Suprapubic skin (tissue), 3 donors: ENCODE data around the gene ATP9B.

Source experiments
- CTCF ChIP-seq, 2 donors: fragments of 200-600 bp in 1 of 2; fragments of 450-650 bp in 1 of 2; sonication (generic) in 1 of 2; IDR thresholded peaks; one replicate each; pipeline ENCODE4 v1.5.1; 2016 to 2019; ENCODE audit warnings: antibody characterized with exemption in 2 of 2, mild to moderate bottlenecking in 1 of 2, moderate library complexity in 1 of 2
- POLR2AphosphoS5 ChIP-seq, 3 donors: sonication (generic); formaldehyde crosslinking; IDR thresholded peaks; one replicate each; pipeline ENCODE4 v1.6.1; 2017; ENCODE audit warnings: antibody characterized with exemption in 3 of 3

- TF ChIP-seq CTCF (IDR thresholded peaks at IDR 0.05), result no peak
- TF ChIP-seq POLR2AphosphoS5 (IDR thresholded peaks at IDR 0.05), result no peak
Observed at GRCh38 chr18:79309614-79310358, 240.6 kb downstream of the ATP9B start.
